NB4 (cell line): ENCODE results near the gene GSTM4.

Experiments used
- DNase-seq: peaks from one replicate; pipeline ENCODE4 v3.0.0; 2010; ENCODE audit warnings: low read depth
- H3K4me3 ChIP-seq: one replicate; pipeline ENCODE4 v1.5.1; 2011; ENCODE audit warnings: mild to moderate bottlenecking, low read depth, low read length, moderate library complexity
- MYC ChIP-seq: IDR thresholded peaks from 2 replicates; pipeline ENCODE4 v1.6.1; 2011; ENCODE audit warnings: low read depth, low read length
- POLR2A ChIP-seq: IDR thresholded peaks from 2 replicates; pipeline ENCODE4 v1.6.1; 2011; ENCODE audit warnings: mild to moderate bottlenecking; ENCODE audit not compliant: insufficient read length; ENCODE audit errors: extremely low read depth
- TF ChIP-seq, protein P1 (sequence below): IDR thresholded peaks from 2 replicates; pipeline ENCODE4 v1.6.1; 2011; ENCODE audit warnings: low read depth, low read length
- TF ChIP-seq, protein P2 (sequence below): IDR thresholded peaks from one replicate; pipeline ENCODE4 v1.5.1; 2012; ENCODE audit warnings: low read depth, low read length

GSTM4 gene

DNA sequence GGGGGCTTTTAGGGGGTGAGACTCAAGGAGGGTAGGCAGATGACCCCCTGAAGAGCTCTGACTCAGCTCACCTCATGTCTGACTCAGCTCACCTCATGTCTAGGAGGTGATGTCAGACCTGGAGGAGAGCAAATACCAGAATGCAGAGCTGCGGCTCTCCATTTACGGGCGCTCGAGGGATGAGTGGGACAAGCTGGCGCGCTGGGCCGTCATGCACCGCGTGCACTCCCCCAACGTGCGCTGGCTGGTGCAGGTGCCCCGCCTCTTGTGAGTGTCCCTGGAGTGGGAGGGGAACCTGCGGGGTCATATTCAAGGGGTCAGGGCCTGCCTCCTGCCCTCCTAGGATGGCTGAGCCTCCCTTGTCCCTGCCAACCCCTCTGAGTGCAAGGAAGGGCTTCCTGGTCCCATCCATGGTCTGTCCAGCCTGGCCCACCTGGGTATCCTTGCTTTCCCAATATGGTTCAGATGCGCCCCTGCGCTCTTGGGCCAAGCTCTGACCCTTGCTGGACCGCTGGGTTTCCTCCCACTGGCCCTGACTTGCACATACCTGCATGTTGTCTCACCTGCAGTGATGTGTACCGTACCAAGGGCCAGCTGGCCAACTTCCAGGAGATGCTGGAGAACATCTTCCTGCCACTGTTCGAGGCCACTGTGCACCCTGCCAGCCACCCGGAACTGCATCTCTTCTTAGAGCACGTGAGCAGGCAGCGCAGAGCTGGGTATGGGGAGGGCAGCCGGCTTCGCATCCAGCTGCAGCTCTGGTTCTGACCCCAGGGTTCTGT lies 27.2 kb upstream of the GSTM4 start:
- TF ChIP-seq, protein P1, sequence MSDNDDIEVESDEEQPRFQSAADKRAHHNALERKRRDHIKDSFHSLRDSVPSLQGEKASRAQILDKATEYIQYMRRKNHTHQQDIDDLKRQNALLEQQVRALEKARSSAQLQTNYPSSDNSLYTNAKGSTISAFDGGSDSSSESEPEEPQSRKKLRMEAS = no peak
- TF ChIP-seq MYC = no peak
- TF ChIP-seq, protein P2, sequence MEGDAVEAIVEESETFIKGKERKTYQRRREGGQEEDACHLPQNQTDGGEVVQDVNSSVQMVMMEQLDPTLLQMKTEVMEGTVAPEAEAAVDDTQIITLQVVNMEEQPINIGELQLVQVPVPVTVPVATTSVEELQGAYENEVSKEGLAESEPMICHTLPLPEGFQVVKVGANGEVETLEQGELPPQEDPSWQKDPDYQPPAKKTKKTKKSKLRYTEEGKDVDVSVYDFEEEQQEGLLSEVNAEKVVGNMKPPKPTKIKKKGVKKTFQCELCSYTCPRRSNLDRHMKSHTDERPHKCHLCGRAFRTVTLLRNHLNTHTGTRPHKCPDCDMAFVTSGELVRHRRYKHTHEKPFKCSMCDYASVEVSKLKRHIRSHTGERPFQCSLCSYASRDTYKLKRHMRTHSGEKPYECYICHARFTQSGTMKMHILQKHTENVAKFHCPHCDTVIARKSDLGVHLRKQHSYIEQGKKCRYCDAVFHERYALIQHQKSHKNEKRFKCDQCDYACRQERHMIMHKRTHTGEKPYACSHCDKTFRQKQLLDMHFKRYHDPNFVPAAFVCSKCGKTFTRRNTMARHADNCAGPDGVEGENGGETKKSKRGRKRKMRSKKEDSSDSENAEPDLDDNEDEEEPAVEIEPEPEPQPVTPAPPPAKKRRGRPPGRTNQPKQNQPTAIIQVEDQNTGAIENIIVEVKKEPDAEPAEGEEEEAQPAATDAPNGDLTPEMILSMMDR = no peak
- TF ChIP-seq POLR2A = no peak
- DNase-seq = no peak
- H3K4me3 ChIP-seq = no peak overlapping the region

DNA sequence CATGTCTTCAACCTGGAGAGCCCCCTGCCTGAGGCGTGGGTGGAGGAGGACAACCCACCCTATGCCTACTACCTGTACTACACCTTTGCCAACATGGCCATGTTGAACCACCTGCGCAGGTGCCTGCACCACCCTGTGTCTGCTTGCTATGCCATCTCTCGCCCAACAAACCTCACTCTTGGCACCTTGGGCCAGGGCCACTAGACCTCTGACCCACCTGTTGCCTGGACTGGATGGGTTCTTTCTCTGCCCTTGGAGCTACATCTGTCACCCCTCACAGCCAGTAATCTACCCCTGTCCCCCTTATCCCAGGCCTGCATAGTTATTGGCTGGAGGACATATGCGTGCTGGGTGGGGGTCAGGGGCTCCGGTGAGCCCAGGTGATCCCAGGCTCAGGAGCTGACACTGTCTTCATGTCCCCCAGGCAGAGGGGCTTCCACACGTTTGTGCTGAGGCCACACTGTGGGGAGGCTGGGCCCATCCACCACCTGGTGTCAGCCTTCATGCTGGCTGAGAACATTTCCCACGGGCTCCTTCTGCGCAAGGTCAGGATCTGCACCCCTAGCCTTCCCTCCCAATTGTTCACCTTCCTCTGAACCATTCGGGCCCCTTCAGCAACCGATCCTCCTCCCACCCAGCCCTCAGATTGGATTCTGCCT lies 26.4 kb upstream of the GSTM4 start:
- DNase-seq = no peak
- H3K4me3 ChIP-seq = no peak overlapping the region
- TF ChIP-seq, protein P2 = no peak
- TF ChIP-seq MYC (no peak), POLR2A (no peak)
- TF ChIP-seq, protein P1 = no peak

DNA sequence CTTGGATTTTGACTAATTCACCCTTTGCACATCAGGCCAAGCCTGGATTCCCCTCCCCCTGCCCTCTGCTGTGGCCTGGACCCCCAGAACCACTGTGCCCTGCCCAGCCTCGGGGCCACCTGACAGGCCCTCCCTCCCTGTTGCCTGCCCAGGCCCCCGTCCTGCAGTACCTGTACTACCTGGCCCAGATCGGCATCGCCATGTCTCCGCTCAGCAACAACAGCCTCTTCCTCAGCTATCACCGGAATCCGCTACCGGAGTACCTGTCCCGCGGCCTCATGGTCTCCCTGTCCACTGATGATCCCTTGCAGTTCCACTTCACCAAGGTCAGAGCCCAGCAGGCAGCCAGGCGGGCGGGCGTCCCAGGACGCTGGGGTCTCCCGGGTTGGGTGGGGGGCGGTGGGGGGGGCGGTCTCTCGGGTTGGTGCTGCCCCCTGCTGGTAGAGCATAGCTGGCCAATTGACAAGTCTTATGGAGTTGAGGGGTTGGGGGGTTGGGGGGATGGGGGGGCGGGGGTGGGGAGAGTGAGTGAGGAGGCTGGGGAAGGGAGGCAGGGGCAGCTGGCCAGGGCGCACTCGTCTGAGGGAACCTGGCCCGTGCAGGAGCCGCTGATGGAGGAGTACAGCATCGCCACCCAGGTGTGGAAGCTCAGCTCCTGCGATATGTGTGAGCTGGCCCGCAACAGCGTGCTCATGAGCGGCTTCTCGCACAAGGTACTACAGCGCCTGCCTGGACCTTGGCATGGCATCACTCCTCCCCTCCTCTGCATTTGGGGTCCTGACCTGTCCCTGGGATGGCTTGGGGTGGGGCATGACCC lies 25.6 kb upstream of the GSTM4 start:
- H3K4me3 ChIP-seq = no peak overlapping the region
- no peak for DNase-seq
- no peak for TF ChIP-seq POLR2A
- TF ChIP-seq, protein P2 = no peak
- TF ChIP-seq MYC = no peak
- TF ChIP-seq, protein P1 = no peak

DNA sequence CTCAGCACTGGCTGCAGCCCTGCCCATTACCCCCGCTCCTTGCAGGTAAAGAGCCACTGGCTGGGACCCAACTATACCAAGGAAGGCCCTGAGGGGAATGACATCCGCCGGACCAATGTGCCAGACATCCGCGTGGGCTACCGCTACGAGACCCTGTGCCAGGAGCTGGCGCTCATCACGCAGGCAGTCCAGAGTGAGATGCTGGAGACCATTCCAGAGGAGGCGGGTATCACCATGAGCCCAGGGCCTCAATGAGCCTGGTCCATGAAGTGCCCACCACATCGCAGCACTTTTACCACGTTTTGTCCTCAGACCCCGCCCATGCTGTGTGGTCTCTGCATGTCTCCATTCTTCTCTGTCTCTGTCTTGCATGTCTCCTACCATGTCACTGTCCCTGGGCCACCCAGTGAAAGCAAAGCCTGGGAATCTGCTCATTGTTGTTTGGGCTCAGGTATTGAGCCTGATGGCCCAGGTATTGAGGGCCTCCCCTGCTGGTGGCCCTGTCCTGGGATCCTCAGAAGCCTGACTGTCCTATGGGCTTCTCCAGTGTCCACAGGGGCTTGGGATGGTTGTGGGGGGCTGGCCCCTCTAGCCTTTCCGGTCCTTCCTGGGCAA lies 24.9 kb upstream of the GSTM4 start:
- DNase-seq = no peak
- no peak overlapping the region for H3K4me3 ChIP-seq
- TF ChIP-seq, protein P1 = no peak
- TF ChIP-seq POLR2A (no peak), MYC (no peak)
- TF ChIP-seq, protein P2 = no peak

DNA sequence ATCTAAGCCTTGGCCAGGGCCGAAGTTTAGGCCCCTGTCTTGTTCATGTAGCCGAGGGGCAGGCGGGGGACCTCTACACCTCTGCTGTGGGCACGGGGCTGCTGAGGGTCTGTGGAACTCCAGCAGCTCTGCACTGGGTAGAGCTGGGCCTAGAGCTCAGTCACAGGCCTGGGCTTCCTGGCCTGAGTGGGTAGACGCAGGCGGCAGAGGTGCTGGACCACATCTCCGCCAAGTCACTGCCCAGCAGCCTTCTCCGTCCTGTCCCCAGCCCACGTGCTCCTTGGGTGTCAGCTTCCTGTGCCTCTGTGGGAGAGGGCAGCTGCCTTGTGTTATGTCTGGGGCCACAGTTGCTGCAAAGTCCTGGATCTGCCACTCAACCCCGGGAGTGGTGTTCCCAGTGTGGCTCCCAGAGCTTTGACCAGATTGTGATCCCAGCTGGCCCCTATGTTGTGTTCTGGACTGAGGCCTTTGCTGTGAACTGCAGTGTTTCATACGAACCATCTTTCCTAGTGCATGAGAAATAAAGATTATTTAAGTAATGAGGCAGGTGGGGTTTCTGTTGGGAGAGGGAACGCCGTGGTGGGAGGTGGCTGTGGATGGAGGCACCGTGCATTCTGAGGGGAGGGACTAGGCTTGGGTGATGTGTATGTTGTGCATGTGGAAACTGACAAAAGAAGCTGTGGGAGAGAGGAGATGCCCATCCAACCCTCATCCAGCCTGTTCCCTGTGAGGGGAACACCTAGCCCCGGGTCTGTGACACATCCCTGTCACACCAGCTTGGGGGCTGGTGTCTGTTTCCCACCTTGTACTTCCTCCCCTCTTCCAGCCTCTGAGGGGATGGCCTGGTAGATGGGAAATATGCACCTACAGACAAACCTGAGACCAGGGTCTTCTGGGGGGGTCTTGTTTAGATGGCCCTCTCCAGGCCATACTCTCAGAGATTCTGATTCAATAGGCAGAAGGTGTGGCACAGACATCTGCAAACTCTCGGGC lies 24.1 kb upstream of the GSTM4 start:
- DNase-seq = no peak
- no peak overlapping the region for H3K4me3 ChIP-seq
- TF ChIP-seq, protein P2 = no peak
- TF ChIP-seq POLR2A = no peak
- no peak for TF ChIP-seq MYC
